HG03439 (cell line): ENCODE measurements around the gene HIC2.
A peak's percentile ranks its signal among the peaks of the same experiment; 100 is the strongest.
"Not testable (repeated sequence)": the region's sequence is repeated elsewhere in the genome, so short reads cannot be mapped to it uniquely, and the experiment has no call there.

Experiments
- ATAC-seq: cut with Tn5 transposase; IDR thresholded peaks from one replicate; pipeline ENCODE4 v1.9.1; 2021; ENCODE audit warnings: mild to moderate bottlenecking, moderate library complexity; ENCODE audit not compliant: unreplicated experiment

HIC2 gene

GRCh38 chr22:21449531-21450319, 32.6 kb downstream of the HIC2 start:
- no peak for ATAC-seq

GRCh38 chr22:21450320-21450831, 33.2 kb downstream of the HIC2 start:
- no peak for ATAC-seq

DNA sequence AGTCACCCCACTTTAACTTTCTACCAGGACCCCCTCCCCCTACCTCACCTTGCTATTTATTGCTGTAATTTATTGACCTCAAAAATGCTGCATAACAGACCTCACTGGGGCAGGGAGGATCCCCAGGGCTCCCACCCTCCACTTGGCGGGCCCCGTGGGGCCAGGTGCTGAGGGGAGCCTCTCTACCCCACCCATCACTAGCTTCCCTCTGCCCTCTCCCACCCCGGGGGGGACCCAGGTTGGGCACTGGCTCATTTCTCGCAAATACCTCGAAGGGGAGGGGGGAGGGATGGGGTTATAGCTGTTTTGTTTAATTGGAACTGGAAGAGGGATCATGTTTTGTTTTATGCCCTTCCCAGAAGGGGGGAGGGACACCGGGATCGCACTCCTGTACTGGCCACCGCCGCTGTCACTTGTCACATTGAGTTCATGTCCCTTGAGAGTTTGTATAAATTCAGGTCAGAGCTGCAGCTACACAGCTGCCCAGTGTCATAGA, 33.7 kb downstream of the HIC2 start:
- ATAC-seq = no peak

DNA sequence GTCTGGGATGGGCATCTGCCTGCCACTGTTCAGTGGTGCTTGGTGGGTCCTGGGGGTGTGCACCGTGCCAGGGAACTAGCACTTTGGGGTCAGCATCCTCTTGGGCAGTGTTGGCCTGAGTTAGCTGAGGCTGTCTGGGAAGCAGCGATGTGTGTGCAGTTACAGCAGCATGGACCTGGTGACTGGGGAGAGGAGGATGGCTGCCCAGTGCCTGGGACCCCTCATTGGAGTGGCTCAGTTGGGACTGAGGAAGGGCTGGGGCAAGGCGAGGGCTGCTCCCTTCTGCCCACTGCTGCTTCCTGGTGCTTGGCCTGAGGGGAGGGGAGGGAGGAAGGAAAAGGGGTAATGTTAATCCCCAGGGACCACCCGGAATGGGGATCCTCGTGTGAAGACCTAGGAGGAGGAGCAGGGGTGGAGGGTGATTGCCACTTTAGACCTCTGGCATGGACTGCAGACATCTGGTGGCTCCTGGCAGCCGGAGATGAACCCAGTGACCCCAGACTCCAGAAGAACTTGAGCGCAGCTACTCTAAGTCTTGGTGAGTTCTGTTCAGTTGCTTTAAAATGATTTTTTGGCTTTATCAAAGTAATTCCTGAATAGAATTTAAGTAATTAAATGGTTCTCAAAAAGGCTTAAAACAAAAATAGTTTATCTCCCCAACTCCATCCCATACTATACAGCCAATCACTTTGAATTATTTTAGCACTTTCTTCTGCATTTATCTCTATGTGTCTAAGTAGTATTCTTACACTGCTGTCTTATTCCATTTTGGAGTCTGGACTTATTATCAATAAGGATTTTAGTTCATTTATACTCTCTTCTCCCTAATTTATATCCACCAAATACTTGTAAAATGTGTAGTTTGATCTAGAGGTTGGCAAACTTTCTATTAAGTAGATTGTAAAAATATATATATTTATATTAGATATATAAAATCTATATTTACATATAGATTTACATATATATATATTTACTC, 34.7 kb downstream of the HIC2 start:
- no peak for ATAC-seq

DNA sequence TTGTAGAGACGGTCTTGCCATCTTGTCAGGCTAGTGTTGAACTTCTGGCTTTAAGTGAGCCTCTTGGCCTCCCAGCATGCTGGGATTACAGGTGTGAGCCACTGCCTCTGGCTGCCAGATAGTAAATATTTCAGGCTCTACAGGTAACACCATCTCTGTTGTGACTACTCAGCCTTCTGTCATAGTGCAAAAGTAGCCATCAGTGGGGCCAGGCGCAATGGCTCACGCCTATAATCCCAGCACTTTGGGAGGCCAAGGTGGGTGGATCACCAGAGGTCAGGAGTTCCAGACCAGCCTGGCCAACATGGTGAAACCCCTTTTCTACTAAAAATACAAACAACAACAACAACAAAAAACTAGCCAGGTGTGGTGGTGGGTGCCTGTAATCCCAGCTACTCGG, 35.5 kb downstream of the HIC2 start:
- not testable (repeated sequence) for ATAC-seq

DNA sequence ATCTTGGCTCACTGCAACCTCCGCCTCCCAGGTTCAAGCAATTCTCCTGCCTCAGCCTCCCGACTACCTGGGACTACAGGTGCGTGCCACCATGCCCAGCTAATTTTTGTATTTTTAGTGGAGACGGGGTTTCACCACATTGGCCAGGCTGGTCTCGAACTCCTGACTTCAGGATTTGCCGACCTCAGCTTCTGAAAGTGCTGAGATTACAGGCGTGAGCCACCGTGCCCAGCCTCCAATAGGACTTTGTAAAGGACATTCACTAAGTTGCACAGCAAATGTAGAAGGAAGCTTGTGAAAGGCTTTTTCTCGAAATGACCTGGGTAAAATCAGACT, 37.8 kb downstream of the HIC2 start:
- not testable (repeated sequence) for ATAC-seq

GRCh38 chr22:21455334-21456089, 38.3 kb downstream of the HIC2 start:
- ATAC-seq = no peak

- ATAC-seq = no peak
Observed at GRCh38 chr22:21457023-21457787, 40.0 kb downstream of the HIC2 start.

GRCh38 chr22:21462672-21463071, 45.5 kb downstream of the HIC2 start:
- not testable (repeated sequence) for ATAC-seq

GRCh38 chr22:21467337-21468193, 50.4 kb downstream of the HIC2 start, which contains the start of gene TMEM191C:
Gene TMEM191C (plus strand): TSS chr22:21467387. CDS start chr22:21467460, 73 bp downstream.
- peak; percentile 25 for ATAC-seq

DNA sequence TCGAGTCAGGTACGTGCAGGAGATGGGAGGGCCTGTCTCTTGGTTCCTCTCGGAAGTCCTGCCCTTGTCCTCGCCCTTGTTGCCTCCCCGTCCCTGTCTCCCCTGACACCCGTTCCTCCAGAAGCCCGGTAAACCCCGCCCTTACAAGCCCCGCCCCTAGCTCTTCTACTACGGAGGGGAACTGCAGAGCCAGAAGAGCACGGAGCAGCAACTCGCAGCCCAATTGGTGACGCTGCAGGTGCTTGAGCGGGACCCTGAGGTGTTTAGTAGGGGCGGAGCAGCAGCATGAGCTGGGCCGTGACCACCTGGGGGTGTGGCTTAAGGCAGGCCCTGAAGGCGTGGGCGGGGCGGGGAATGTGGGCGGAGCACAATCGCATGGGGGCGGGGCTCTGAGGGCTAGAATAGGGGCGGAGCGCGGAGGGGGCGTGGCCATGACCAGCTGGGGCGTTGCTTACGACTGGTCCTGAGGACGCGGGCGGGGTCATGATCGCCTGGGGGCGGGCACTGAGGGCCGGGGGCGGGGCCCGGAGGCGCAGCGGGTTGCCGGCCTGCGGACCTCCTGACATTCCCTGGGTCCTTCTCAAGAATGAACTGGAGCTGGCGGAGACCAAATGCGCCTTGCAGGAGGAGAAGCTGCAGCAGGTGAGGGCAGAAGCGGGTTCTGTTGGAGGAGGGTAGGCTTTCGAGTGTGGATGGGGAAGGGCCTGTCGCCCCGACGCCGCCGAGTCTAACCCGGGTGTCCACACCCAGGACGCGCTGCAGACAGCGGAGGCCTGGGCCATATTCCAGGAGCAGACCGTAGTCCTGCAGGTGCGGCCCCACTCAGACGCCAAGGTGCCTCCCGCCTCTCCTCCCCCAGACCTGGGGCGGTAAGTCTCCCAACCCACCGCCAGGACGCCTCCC, 51.3 kb downstream of the HIC2 start:
- ATAC-seq = peak; percentile 86

DNA sequence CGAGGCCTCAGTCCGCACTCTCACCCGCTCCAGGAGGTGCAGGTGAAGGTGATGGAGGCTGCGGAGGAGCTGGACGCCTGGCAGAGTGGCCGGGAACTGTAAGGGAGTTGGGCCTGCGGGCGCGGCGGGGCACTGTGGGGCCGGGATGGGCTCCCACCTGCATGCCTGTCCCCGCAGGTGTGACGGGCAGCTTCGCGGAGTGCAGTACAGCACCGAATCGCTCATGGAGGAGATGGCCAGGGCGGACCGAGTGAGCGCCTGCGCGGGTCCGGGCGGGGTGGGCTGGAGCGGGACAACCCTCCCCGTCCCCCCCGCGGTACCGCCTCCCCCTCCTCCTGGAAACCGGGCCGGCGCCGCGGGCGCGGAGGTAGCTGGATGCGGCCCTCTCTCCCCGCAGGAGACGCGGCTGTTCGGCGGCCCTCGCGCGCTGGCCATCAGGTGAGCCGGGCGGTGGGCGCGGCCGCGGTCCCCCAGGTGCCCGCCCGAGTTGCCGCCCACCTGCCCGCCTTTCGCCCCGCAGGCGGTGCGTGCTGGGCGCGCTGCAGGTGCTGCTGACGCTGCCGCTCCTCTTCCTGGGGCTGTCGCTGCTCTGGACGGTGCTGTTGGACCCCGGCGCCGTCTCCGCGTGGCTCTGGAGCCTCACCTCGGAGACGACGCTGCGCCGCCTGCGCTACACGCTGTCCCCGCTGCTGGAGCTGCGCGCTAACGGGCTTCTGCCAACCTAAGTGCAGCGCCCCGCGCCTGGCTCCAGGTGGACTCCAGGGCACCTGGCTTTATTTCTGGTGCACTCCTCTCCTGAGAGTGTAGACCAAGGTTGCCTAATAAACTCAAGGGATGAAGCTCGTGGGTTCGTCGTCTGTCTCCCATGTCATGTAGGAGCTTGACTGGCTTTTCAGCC, 52.2 kb downstream of the HIC2 start:
- not testable (repeated sequence) for ATAC-seq

DNA sequence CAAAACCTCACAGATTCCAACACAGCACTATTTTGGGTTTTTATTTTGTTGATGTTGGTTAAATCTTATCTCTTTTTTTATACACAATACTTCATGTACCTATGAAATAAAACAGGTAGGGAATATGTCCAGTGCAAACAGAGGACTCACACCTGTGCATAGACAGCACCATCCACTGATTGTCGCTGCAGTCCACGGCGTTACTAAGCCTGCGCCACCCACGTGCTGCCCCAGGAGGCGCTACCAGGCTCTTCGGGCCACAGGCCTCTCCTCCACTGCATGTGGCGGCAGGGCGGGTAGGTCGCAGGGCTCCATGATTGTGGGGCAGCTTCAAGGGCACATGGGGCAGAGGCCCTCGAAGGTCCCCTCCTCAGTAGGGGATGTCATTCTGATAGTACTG, 55.8 kb downstream of the HIC2 start:
- not testable (repeated sequence) for ATAC-seq

DNA sequence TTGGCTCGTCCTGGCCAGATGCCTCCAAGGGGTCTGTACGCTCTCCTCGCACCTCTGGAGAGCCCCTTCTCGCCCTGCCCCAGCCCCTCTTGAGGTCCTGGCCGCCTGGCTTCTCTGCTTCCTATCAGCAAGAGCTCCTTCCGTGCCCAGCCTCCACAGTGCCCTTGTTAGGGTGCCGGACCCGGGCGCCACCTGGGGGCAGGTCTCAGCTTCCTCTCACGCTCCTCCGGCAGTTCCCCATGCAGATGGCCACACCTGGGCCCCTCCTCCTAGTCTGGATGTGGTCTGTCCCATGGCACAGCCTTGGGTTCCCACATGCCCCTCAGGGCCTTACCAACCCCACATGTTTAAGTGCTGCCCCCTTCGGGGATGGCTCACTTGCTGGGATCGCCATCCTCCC, 56.5 kb downstream of the HIC2 start:
- not testable (repeated sequence) for ATAC-seq

DNA sequence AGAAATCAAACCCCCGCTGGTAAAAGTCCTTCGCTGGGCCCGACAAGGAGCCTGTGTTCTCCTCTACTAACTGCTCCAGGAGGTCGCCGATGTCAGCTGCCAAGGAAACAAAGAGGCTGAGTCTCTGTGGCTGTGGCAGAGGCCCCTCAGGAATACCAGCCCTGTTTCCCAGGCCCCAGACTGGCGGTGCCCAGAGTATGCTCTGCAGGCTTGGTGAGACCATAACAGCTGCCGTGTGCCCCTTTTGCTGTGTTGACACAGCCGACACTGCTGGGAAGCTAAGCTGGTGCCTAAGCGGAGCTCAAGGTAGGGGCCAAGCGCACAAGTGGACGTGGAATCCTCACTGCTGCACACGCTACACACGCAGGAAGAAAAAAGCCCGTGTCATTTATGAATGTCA, 66.9 kb downstream of the HIC2 start:
- ATAC-seq = not testable (repeated sequence)

DNA sequence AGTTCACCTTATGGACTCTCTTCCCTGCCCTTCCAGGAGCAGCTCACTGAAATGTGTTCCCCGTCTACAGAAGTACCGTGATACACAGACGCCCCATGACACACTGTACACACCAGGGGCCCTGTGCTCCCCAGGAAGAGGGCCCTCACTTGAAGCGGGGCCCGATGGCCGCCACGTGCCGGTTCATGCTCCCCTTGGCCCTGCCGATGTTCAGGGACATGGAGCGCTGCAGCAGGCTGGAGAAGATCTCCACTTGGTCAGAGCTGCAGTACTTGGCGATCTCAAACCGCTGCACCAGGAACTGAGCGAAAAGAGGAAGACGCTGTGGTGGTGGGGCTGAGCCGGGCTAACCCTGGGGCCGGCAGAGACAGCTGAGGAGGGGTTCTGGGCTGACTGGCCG, 70.6 kb downstream of the HIC2 start:
- not testable (repeated sequence) for ATAC-seq

DNA sequence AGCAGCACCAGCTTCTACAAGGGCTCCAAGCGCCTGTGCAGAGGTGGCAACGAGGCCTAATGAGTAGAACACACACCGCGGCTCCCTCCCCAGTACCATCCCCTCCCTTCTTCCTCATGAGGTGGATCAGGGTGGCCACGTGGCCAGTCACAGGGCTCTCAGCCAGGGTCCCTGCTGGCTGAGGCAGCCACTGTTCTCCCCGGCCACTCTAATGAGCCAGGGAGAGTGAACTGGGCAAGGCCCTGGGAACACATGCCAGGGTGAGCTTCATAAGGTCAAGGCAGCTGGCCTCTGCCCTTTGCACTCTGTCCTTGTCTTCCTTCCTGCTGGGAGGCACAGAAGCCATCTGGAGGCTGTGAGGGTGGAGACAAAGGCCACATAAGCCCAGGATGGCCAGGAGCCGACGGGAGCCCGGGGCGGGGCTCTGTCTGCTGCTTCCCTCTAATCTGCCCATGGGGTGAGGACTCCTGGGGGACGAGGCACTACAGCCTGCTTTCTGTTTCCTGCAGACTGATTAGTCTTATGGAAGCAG, 72.0 kb downstream of the HIC2 start:
- ATAC-seq = not testable (repeated sequence)
